Measurements from ENCODE around the gene STK39. TPM values are rescaled to one million over a fixed set of nuclear protein-coding genes. Genes with fewer than 3 reads are reported as not detected.

Gene STK39
- total RNA-seq, 1 donor from 2014 or later, result 46.0 TPM

DNA sequence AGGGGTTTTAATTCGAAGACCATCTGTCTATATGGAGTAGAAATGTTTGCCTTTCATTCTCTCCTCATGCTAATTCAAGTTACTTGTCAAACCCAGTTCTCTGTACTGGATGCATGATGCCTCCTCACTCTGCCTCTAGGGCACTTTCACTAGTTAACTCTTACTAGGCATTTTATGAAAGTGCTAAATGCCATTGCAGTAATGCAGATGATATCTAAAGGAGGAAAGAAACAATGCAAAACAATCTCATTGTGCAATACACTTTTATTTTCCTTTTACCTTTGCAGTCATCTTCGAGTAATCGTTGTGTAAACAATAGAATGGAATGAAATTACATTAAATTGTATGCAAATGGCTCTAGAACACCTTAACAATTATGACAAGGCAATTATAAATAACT lies 293.6 kb downstream of the STK39 start:
- TF ChIP-seq CTCF (conservative IDR thresholded peaks at IDR 0.05; ENCODE audit: low read depth, low read length), result no peak
- H3K4me3 ChIP-seq (ENCODE audit: low read depth, low read length), result no peak overlapping the region
- DNase-seq (ENCODE audit: low read depth), result no peak

GRCh38 chr2:167950571-167950970 lies 296.8 kb downstream of the STK39 start:
- no peak for DNase-seq (ENCODE audit: low read depth)
- no peak overlapping the region for H3K4me3 ChIP-seq (ENCODE audit: low read depth, low read length)
- TF ChIP-seq CTCF (conservative IDR thresholded peaks at IDR 0.05; ENCODE audit: low read depth, low read length), result no peak

DNA sequence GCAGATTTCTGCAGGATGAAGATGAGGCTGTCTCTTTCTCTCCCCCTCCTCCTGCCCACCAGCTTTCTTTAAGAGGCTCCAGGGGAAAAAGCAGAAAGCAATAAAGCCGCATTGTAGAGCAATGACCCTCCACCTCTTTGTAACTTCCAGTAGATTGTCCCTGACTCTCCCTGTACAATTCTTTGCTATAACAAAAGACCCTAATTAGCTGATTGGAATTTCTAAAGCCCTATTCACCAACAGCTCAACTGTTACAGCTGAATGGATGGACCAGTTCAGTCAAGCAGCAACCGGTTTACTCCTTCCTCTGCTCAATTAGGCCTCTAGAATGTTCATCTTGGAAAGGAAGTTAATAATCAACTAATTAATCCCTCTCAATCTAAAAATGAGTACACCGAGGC lies 301.0 kb downstream of the STK39 start:
- peak; percentile 89 for DNase-seq (ENCODE audit: low read depth)
- no peak for TF ChIP-seq CTCF (conservative IDR thresholded peaks at IDR 0.05; ENCODE audit: low read depth, low read length)
- no peak overlapping the region for H3K4me3 ChIP-seq (ENCODE audit: low read depth, low read length)

- no peak overlapping the region for H3K4me3 ChIP-seq (ENCODE audit: low read depth, low read length)
- TF ChIP-seq CTCF (conservative IDR thresholded peaks at IDR 0.05; ENCODE audit: low read depth, low read length), result no peak
- DNase-seq (ENCODE audit: low read depth), result no peak
Observed at GRCh38 chr2:167945660-167946368, 301.6 kb downstream of the STK39 start.

DNA sequence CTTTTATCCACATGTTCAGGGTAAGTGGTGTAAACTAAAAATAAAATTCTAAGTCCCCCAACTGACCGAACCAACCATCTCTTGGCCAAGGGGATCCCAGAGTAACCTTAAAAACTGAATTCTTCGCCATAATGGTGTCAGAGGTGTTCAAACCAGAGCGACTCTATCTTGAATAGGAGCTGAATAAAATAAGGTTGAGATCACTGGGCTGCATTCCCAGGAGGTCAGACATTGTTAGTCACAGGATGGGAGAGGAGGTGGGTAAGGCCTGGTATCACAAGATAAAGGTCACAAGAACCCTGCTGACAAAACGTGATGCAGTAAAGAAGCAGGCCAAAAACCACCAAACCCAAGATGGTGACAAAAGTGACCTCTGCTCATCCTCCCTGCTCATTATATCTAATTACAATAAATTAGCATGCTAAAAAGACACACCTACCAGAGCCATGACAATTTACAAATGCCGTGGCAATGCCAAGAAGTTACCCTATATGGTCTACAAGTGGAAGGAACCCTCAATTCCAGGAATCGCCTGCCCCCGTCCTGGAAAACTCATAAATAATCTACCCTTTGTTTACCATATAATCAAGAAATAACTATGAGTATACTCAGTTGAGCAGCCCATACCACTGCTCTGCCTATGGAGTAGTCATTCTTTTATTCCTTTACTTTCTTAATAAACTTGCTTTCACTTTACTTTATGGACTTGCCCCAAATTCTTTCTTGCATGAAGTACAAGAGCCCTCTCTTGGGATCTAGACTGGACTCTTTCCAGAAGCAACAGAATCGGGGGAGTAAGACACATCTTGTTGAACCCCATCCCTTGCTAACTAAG lies 302.4 kb downstream of the STK39 start:
- H3K4me3 ChIP-seq (ENCODE audit: low read depth, low read length), result no peak overlapping the region
- TF ChIP-seq CTCF (conservative IDR thresholded peaks at IDR 0.05; ENCODE audit: low read depth, low read length), result no peak
- DNase-seq (ENCODE audit: low read depth), result peak; percentile 63

GRCh38 chr2:167943897-167944296 lies 303.5 kb downstream of the STK39 start:
- H3K4me3 ChIP-seq (ENCODE audit: low read depth, low read length), result no peak overlapping the region
- no peak for TF ChIP-seq CTCF (conservative IDR thresholded peaks at IDR 0.05; ENCODE audit: low read depth, low read length)
- no peak for DNase-seq (ENCODE audit: low read depth)
